ENCODE results near the gene GRHPR. TPM values are rescaled to one million over a fixed set of nuclear protein-coding genes. Genes with fewer than 3 reads are reported as not detected.

GRHPR gene
- total and polyA plus RNA-seq, 10 of the 15 experiments (the other 5 are each of a cell fraction or from before 2014, with no cell fraction given): 52.4 to 194 (median 126) TPM

DNA sequence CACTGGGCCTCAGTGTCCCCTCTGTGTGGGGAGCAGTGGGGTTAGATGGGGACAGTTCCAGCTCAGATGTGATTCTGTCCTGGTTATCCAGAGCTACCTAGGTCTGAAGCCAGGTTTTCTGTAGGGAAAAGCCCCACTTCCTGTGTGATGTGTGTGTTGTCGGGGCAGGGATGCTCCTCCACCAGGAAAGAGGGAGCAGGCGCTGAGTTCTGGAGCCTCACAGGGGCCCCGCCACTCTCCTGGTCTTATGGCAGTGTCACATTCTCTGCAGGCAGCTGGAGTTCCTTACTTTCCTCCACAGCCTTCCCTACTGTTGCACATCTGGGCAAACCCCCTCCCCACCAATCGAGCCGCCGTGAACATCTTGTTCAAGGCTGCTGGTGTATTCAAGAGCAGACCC is 39.1 kb upstream of the GRHPR start (continued):
- TF ChIP-seq ZNF217 (IDR thresholded peaks at IDR 0.05) (no peak), TCF12 (IDR thresholded peaks at IDR 0.05; ENCODE audit: low read depth, low read length) (no peak), SREBF2 (IDR thresholded peaks at IDR 0.05; ENCODE audit: low read length) (no peak), IKZF2 (IDR thresholded peaks at IDR 0.05) (no peak), TAF1 (IDR thresholded peaks at IDR 0.05; ENCODE audit: borderline replicate concordance, low read depth, low read length) (no peak), FOXK2 (IDR thresholded peaks at IDR 0.05) (no peak)

DNA sequence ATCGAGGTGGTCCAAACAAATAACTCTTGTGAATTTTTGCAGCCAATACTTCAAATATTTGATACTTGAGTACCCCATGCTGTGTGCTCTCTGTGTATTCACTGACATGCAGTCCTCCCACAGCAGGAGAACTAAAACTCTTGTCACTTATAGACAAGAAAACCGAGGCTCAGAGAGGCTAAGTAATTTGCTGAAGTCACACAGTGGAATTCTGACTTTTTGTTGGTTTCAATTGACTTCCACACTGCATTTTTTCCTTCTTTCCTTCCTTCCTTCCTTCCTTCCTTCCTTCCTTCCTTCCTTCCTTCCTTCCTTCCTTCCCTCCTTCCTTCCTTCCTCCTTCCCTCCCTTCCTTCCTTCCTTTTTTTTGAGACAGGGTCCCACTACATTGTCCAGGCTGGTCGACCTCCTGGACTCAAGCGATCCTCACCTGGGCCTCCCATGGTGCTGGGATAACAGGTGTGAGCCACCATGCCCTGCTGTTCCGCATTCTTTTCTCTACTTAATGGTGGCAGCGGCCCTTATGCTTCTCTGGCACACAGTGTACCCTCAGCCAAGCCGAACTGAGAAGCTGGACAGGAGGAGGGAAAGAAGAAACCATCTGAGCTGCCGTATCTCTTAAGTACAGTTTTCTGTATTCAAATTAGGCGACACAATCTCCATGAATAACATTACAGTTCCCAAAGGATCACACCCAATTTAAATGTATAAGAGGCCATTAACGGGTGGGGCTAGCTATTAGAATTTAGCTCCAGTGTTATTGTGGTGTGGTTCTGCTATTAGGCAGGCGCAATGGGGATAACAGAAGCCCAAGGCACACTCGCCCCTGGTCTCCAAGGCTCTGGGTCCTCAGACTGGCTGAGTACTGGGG is 38.4 kb upstream of the GRHPR start:
- Histone ChIP-seq H3K27me3 (replicated peaks in 1 of 2; ENCODE audit: control insufficient read depth in 2 of 2, insufficient read depth in 2 of 2, low read length in 1 of 2) (no peaks in the 10 kb centered on the region), H3K9ac (ENCODE audit: control insufficient read depth, insufficient read depth, low read length) (peak overlapping the region; percentile 64; the same call in 1 of the 2 replicates), H3K27ac (ENCODE audit: control insufficient read depth, insufficient read depth) (peak overlapping the region; percentile 92), H4K20me1 (ENCODE audit: control insufficient read depth, insufficient read depth) (no peaks in the 10 kb centered on the region), H3K36me3 (ENCODE audit: control insufficient read depth in 2 of 2, insufficient read depth in 2 of 2, low read length in 1 of 2) (no peaks in the 10 kb centered on the region), H3K4me2 (ENCODE audit: control insufficient read depth, insufficient read depth) (no peak overlapping the region), H3K4me3 (no peak overlapping the region), H3K4me1 (ENCODE audit: control insufficient read depth, insufficient read depth, low read length) (peaks cover 58% of the 10 kb centered on the region), H3K79me2 (ENCODE audit: control insufficient read depth, insufficient read depth, low read length) (peaks cover 3% of the 10 kb centered on the region), H2AFZ (ENCODE audit: control insufficient read depth, low read depth, low read length) (no peak overlapping the region), H3K9me3 (replicated peaks; ENCODE audit: control insufficient read depth, insufficient read depth, low read length) (peaks cover 2% of the 10 kb centered on the region; the same call in 2 of the 3 replicates)
- BruUV-seq (replicated peaks): no TSS peak
- intact Hi-C loops (cut with micrococcal nuclease; ENCODE audit: unreplicated experiment) (no loop called here), in situ Hi-C loops (cut with MboI) (no loop called here)
- FAIRE-seq: no peak
- no peak for DNase-seq (ENCODE audit: low read depth, low spot score)
- ChIA-PET RAD21 (ENCODE audit: unreplicated experiment) (interaction anchor here (0.7 to 1.8 kb wide), 6 partner anchors 9 to 54 kb away, joined by 3 to 14 read pairs (median 4); no protein-coding TSS in a partner anchor), POLR2A (interaction anchor here (0.7 to 3.3 kb wide), 7 partner anchors 10 to 83 kb away, joined by 3 to 46 read pairs (median 7); no protein-coding TSS in a partner anchor), SMC1A (ENCODE audit: uncharacterized antibody, unreplicated experiment) (interaction anchor here (0.8 to 3.6 kb wide), 7 partner anchors 8 to 88 kb away, joined by 3 to 40 read pairs (median 11); no protein-coding TSS in a partner anchor), CTCF (interaction anchor here (1.1 to 4.0 kb wide), 8 partner anchors 11 to 84 kb away, joined by 3 to 23 read pairs (median 10); no protein-coding TSS in a partner anchor)
- TF ChIP-seq ETV6 (conservative IDR thresholded peaks at IDR 0.05 in 1 of 2, IDR thresholded peaks at IDR 0.05 in 1 of 2; ENCODE audit: borderline replicate concordance in 1 of 2, low read depth in 1 of 2): peak in 1 of 2 experiments; percentile 96; a peak in 2 of 4 replicates
- TF ChIP-seq SMAD5 (IDR thresholded peaks at IDR 0.05; ENCODE audit: low read depth): no peak
- TF ChIP-seq CBX5 (IDR thresholded peaks at IDR 0.05; ENCODE audit: low read depth): no peak
- peak; percentile 31; the same call in 1 of the 2 replicates for TF ChIP-seq HDGF (IDR thresholded peaks at IDR 0.05)
- 0 out of 2 replicates have a peak, but pooled peaks have one; percentile 49 for TF ChIP-seq ZNF217 (IDR thresholded peaks at IDR 0.05)
- 0 out of 2 replicates have a peak, but pooled peaks have one; percentile 11 for TF ChIP-seq EED (IDR thresholded peaks at IDR 0.05; ENCODE audit: low read depth)
- no peak for TF ChIP-seq CREM (IDR thresholded peaks at IDR 0.05; ENCODE audit: low read depth)
- 0 out of 3 replicates have a peak, but pooled peaks of 1 of the 2 experiments have one; percentile 6 for TF ChIP-seq EGR1 (IDR thresholded peaks at IDR 0.05; ENCODE audit: borderline replicate concordance in 1 of 2, low read depth in 2 of 2, low read length in 2 of 2)
- no peak for TF ChIP-seq SMAD1 (IDR thresholded peaks at IDR 0.05; ENCODE audit: low read depth, partially characterized antibody)
- no peak for TF ChIP-seq HCFC1 (IDR thresholded peaks at IDR 0.05; ENCODE audit: low read length)
- TF ChIP-seq SMARCA5 (IDR thresholded peaks at IDR 0.05): 0 out of 2 replicates have a peak, but pooled peaks have one; percentile 57
- 70% methylated on average over 12 of the region's 12 CpGs for WGBS (ENCODE audit: insufficient coverage, insufficient replicate concordance, low lambda C conversion rate, missing lambda C conversion rate)
- ATAC-seq: no peak

All from GM12878 (cell line).